Measurements from ENCODE around the gene ZNF804A. TPM values are rescaled to one million over a fixed set of nuclear protein-coding genes. Genes with fewer than 3 reads are reported as not detected.

ZNF804A gene
- total RNA-seq, 4 donors from 2014 or later, result 0.05 to 0.10 TPM; not detected in 2

GRCh38 chr2:184904991-184905390, 306.7 kb downstream of the ZNF804A start:
- DNase-seq (ENCODE audit: low spot score in 2 of 2), result no peak
- intact Hi-C loops (cut with DNase I; ENCODE audit: low total_unique reads), result no loop called here
- 75 to 92% methylated on average over 1 of the region's 1 CpG for WGBS, 2 donors
- TF ChIP-seq, protein P1, sequence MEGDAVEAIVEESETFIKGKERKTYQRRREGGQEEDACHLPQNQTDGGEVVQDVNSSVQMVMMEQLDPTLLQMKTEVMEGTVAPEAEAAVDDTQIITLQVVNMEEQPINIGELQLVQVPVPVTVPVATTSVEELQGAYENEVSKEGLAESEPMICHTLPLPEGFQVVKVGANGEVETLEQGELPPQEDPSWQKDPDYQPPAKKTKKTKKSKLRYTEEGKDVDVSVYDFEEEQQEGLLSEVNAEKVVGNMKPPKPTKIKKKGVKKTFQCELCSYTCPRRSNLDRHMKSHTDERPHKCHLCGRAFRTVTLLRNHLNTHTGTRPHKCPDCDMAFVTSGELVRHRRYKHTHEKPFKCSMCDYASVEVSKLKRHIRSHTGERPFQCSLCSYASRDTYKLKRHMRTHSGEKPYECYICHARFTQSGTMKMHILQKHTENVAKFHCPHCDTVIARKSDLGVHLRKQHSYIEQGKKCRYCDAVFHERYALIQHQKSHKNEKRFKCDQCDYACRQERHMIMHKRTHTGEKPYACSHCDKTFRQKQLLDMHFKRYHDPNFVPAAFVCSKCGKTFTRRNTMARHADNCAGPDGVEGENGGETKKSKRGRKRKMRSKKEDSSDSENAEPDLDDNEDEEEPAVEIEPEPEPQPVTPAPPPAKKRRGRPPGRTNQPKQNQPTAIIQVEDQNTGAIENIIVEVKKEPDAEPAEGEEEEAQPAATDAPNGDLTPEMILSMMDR (IDR thresholded peaks at IDR 0.05), result no peak
- no peak for TF ChIP-seq POLR2A (IDR thresholded peaks at IDR 0.05)
- H3K4me3 ChIP-seq (ENCODE audit: low read depth, poor library complexity, severe bottlenecking), result no peak overlapping the region

GRCh38 chr2:184906160-184906559, 307.8 kb downstream of the ZNF804A start:
- TF ChIP-seq POLR2A (IDR thresholded peaks at IDR 0.05), result no peak
- TF ChIP-seq, protein P1 (IDR thresholded peaks at IDR 0.05), result no peak
- DNase-seq (ENCODE audit: low spot score in 2 of 2), result no peak
- 82 to 88% methylated on average over 4 of the region's 4 CpGs for WGBS, 2 donors
- intact Hi-C loops (cut with DNase I; ENCODE audit: low total_unique reads), result no loop called here
- H3K4me3 ChIP-seq (ENCODE audit: low read depth, poor library complexity, severe bottlenecking), result no peak overlapping the region

- DNase-seq (ENCODE audit: low spot score in 2 of 2), result no peak
- intact Hi-C loops (cut with DNase I; ENCODE audit: low total_unique reads), result no loop called here
- TF ChIP-seq POLR2A (IDR thresholded peaks at IDR 0.05), result no peak
- TF ChIP-seq, protein P1 (IDR thresholded peaks at IDR 0.05), result no peak
- H3K4me3 ChIP-seq (ENCODE audit: low read depth, poor library complexity, severe bottlenecking), result no peak overlapping the region
- WGBS, 2 donors, result 80 to 84% methylated on average over 1 of the region's 1 CpG
Measured at GRCh38 chr2:184906709-184907108, 308.4 kb downstream of the ZNF804A start.

- intact Hi-C loops (cut with DNase I; ENCODE audit: low total_unique reads), result no loop called here
- H3K4me3 ChIP-seq (ENCODE audit: low read depth, poor library complexity, severe bottlenecking), result no peak overlapping the region
- WGBS, 2 donors, result 53 to 61% methylated on average over 1 of the region's 1 CpG
- TF ChIP-seq, protein P1 (IDR thresholded peaks at IDR 0.05), result no peak
- TF ChIP-seq POLR2A (IDR thresholded peaks at IDR 0.05), result no peak
- DNase-seq (ENCODE audit: low spot score in 2 of 2), result no peak
Measured at GRCh38 chr2:184908966-184909365, 310.6 kb downstream of the ZNF804A start.

DNA sequence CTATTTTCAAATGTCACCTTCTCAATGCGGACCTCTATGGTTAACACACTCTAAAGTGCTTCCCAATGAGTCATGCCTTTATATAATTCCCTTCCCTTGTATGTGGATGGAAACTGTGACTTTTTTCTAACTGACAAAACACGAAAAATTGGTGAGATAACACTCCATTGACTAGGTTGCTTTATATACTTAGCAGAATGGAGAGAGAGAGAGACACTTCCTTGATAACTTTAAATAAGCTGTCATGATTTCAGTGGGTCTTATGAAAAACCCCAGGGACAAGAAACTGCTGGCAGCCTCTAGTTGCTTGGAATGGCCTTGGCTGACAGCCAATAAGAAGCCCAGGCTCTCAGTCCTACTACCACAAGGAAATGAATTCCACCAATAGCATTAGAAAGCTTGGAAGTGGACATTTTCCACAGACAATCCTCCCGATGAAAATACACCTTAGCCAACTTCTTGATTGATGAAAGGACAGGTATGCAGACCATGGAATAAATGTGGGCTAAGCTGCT, 322.2 kb downstream of the ZNF804A start:
- intact Hi-C loops (cut with DNase I; ENCODE audit: low total_unique reads), result no loop called here
- H3K4me3 ChIP-seq (ENCODE audit: low read depth, poor library complexity, severe bottlenecking), result no peak overlapping the region
- TF ChIP-seq, protein P1 (IDR thresholded peaks at IDR 0.05), result no peak
- no peak for TF ChIP-seq POLR2A (IDR thresholded peaks at IDR 0.05)
- 44 to 48% methylated on average over 3 of the region's 3 CpGs for WGBS, 2 donors
- no peak for DNase-seq (ENCODE audit: low spot score in 2 of 2)

GRCh38 chr2:184921676-184922075, 323.3 kb downstream of the ZNF804A start:
- intact Hi-C loops (cut with DNase I; ENCODE audit: low total_unique reads), result no loop called here

More at GRCh38 chr2:184921676-184922075, 323.3 kb downstream of the ZNF804A start:
- H3K4me3 ChIP-seq (ENCODE audit: low read depth, poor library complexity, severe bottlenecking), result no peak overlapping the region
- TF ChIP-seq, protein P1 (IDR thresholded peaks at IDR 0.05), result no peak
- TF ChIP-seq POLR2A (IDR thresholded peaks at IDR 0.05), result no peak
- DNase-seq (ENCODE audit: low spot score in 2 of 2), result no peak
- WGBS, 2 donors, result 79 to 84% methylated on average over 2 of the region's 2 CpGs

Measured in lower leg skin (tissue), 4 donors.